Mesenteric fat pad (tissue), 1 donor: ENCODE measurements around the gene FOXN1. TPM values are rescaled to one million over a fixed set of nuclear protein-coding genes. Genes with fewer than 3 reads are reported as not detected.

ENCODE experiments used
- DNase-seq: peaks from one replicate; pipeline ENCODE4 v3.0.0-alpha.2; 2020; ENCODE audit warnings: low spot score
- total RNA-seq: library from RNA; stranded (reverse); fragmentation: NEBNext Ultra II Directional; extraction: Animal tissue kit (Norgen Biotek cat#: 25700); gene quantifications from one replicate; pipeline ENCODE4 v1.2.1, GENCODE V29; 2021
- donor health status: DM: yes; HTN: yes; CAD: no.

FOXN1 gene
- total RNA-seq, 1 donor from 2014 or later = not detected

GRCh38 chr17:28572259-28573039 is 66.3 kb downstream of the FOXN1 start:
- DNase-seq = peak; percentile 53

- no peak for DNase-seq
These were observed 66.9 kb downstream of the FOXN1 start for GRCh38 chr17:28573040-28573380.

GRCh38 chr17:28573521-28573920 is 67.4 kb downstream of the FOXN1 start:
- peak; percentile 86 for DNase-seq

- peak; percentile 68 for DNase-seq
These were observed 67.9 kb downstream of the FOXN1 start for GRCh38 chr17:28573966-28574480.

- DNase-seq = peak; percentile 76
These were observed 68.4 kb downstream of the FOXN1 start for GRCh38 chr17:28574526-28574925.

GRCh38 chr17:28575126-28575795 is 69.1 kb downstream of the FOXN1 start:
- peak; percentile 80 for DNase-seq

GRCh38 chr17:28576016-28576415 is 69.9 kb downstream of the FOXN1 start:
- DNase-seq = peak; percentile 86

- peak; percentile 97 for DNase-seq
These were observed 70.8 kb downstream of the FOXN1 start, which contains the start of gene ALDOC for GRCh38 chr17:28576758-28577465. Gene ALDOC (minus strand): TSS chr17:28576895. CDS start chr17:28575532, 1,363 bp downstream.

GRCh38 chr17:28577466-28577824 is 71.3 kb downstream of the FOXN1 start:
- no peak for DNase-seq

- DNase-seq = peak; percentile 62
These were observed 72.4 kb downstream of the FOXN1 start for GRCh38 chr17:28578246-28579195.

GRCh38 chr17:28579526-28579925 is 73.4 kb downstream of the FOXN1 start:
- no peak for DNase-seq

GRCh38 chr17:28580959-28581358 is 74.8 kb downstream of the FOXN1 start:
- no peak for DNase-seq

- no peak for DNase-seq
These were observed 76.4 kb downstream of the FOXN1 start for GRCh38 chr17:28582513-28582912.

GRCh38 chr17:28584434-28584833 is 78.3 kb downstream of the FOXN1 start:
- DNase-seq = no peak

- no peak for DNase-seq
These were observed 79.7 kb downstream of the FOXN1 start for GRCh38 chr17:28585851-28586250.

Other genes starting within 250 kb of the FOXN1 start
- gene TMEM97, start 187.1 kb upstream of the FOXN1 start, total RNA-seq = 3.1 TPM
- gene IFT20, start 170.9 kb upstream of the FOXN1 start, total RNA-seq = 31.3 TPM
- gene TNFAIP1, start 170.6 kb upstream of the FOXN1 start, total RNA-seq = 61.3 TPM
- 79.3 TPM for gene POLDIP2, start 148.8 kb upstream of the FOXN1 start, total RNA-seq
- not detected for gene SEBOX, start 141.1 kb upstream of the FOXN1 start, total RNA-seq
- gene VTN, start 136.0 kb upstream of the FOXN1 start, total RNA-seq = 2.1 TPM
- 10.7 TPM for gene SARM1, start 134.7 kb upstream of the FOXN1 start, total RNA-seq
- 13.0 TPM for gene SLC46A1, start 100.1 kb upstream of the FOXN1 start, total RNA-seq
- 0.10 TPM for gene SLC13A2, start 32.7 kb upstream of the FOXN1 start, total RNA-seq
- 23.0 TPM for gene UNC119, start 46.3 kb downstream of the FOXN1 start, total RNA-seq
- gene PIGS, start 65.2 kb downstream of the FOXN1 start, total RNA-seq = 50.7 TPM
- 24.8 TPM for gene ALDOC, start 70.5 kb downstream of the FOXN1 start, total RNA-seq
- 3.1 TPM for gene SPAG5, start 92.7 kb downstream of the FOXN1 start, total RNA-seq
- gene RSKR, start 107.8 kb downstream of the FOXN1 start, total RNA-seq = 7.6 TPM
- gene BLTP2, start 138.8 kb downstream of the FOXN1 start, total RNA-seq = 163 TPM
- gene SDF2, start 155.6 kb downstream of the FOXN1 start, total RNA-seq = 41.8 TPM
- 76.6 TPM for gene SUPT6H, start 155.9 kb downstream of the FOXN1 start, total RNA-seq
- gene PROCA1, start 205.5 kb downstream of the FOXN1 start, total RNA-seq = 1.3 TPM
- gene RAB34, start 211.5 kb downstream of the FOXN1 start, total RNA-seq = 43.3 TPM
- 1,078 TPM for gene RPL23A, start 213.6 kb downstream of the FOXN1 start, total RNA-seq
- 3.4 TPM for gene TLCD1, start 219.9 kb downstream of the FOXN1 start, total RNA-seq
- 2.3 TPM for gene NEK8, start 222.4 kb downstream of the FOXN1 start, total RNA-seq
- 17.5 TPM for gene TRAF4, start 237.7 kb downstream of the FOXN1 start, total RNA-seq